Amniotic stem cell (primary cell): ENCODE results near the gene MAFG.

ENCODE experiments used
- DNase-seq: peaks from one replicate; lab custom pipeline; 2025; lab: John Stamatoyannopoulos, UW

Gene MAFG

DNA sequence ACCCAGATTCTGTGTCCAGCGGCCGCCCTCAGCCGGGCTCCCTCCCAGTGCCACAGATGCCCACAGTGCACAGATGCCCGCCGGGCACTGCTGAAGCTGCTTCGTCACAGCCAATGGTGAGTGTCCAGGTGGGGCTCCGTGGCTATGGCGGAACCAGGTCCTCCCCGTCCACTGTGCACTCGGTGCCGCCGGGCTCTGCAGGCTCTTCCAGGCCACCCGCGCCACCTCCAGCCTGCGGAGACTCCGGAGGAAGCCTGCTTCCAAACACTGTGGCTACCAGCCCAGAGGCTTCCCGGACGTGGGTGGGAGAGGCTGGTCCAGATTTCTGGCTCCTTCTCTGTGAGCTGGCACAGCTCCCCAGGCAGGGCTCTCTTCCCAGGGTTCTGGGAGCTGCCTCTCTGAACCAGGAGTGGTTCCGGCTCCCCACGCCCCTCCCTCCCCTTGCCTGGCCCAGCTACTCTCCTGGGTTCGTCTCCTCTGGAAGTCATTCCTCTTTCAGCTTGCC is 12.4 kb upstream of the MAFG start:
- DNase-seq = no peak

DNA sequence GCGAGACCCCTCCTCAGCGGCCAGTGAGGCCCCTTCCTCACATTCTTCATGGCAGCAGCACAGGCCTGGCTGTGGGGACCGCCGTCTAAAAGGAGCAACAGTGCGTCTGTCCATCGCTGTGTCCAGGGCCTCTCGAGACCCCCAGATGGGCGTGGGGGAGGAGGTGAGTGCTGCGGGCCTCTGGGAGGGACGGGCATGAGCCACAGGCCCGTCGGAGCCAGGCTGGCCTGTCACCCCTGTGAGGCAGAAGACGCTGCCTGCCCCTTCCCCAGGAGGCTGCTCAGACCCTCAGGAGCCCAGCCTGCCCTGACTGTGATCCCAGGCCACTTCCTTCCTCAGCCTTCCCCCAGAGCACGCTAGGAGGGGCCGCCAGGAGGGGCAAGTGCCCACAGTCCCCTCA is 11.7 kb upstream of the MAFG start:
- no peak for DNase-seq

- DNase-seq = no peak
Measured at GRCh38 chr17:81935709-81936084, 8.2 kb upstream of the MAFG start.

- no peak for DNase-seq
Measured at GRCh38 chr17:81934850-81935708, 7.5 kb upstream of the MAFG start.

GRCh38 chr17:81934098-81934757 is 6.7 kb upstream of the MAFG start:
- no peak for DNase-seq

- DNase-seq = no peak
Measured at GRCh38 chr17:81933178-81933699, 5.7 kb upstream of the MAFG start.

DNA sequence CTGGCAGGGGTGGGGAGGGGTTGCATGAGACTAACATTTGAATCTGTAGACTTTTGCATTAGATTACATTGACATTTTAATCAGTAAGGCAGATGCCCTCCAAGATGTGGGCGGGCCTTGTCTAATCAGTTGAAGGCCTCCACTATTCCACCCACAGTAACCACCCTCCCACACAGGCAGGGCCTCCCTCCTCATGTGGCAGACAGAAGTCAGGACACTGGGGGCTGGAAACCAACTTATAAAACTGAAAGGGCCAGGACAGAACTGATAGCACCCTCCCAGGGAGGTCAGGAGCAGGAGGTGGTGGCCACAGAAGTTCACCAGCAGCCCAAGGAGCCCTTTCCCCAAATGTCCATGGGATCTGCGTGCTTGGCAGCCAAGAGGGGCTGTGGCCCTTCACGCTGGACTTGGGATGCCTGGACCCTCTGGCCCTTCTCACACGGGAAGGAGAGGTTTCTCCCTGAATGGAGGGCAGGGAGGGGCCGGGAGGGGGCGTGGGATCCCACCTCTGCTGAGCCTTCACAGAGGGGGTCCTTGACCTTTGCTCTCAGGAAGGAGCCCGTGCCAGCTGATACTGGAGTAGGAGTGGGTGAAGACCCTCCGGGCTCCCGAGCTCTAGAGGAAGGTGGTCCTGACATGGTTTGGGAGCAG is 4.9 kb upstream of the MAFG start:
- DNase-seq = no peak

DNA sequence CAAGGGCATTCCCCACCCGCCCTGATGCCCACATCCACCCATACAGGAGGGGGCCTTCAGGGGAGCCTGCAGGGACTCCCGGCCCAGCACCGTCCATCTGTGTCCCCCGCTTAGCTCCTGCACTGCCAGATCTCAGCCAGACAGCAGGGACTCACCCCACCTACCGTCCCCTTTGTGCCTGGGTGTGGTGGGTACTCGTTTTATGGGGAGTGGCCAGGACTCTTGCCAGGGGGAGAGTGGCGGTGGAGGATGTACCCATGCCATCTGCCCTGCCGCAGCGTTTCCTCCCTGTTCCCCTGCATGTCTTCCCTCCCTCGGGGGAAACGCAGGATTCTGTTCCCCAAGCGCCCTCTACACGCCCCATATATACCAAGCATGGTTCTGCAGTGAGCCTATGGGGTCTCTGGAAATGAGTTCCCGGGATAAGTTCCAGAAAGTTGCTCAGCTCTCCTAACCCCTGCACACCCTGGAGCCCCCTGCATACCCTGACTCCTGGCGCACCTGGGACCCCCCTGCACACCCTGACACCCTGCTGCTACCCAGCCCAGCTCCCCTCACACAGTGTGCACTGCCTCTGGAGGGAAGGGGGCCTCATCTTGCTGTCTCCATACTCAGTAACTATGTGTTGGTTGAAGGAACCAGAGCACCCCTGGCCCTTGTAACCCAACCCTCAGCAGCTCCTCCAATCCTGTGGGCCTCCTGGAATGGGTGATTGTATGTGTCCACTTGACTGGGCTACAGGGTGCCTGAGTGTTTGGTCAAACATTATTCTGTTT is 4.2 kb upstream of the MAFG start:
- no peak for DNase-seq

- no peak for DNase-seq
Measured at GRCh38 chr17:81931189-81931556, 3.6 kb upstream of the MAFG start.

GRCh38 chr17:81930142-81931125 is 2.9 kb upstream of the MAFG start:
- no peak for DNase-seq

DNA sequence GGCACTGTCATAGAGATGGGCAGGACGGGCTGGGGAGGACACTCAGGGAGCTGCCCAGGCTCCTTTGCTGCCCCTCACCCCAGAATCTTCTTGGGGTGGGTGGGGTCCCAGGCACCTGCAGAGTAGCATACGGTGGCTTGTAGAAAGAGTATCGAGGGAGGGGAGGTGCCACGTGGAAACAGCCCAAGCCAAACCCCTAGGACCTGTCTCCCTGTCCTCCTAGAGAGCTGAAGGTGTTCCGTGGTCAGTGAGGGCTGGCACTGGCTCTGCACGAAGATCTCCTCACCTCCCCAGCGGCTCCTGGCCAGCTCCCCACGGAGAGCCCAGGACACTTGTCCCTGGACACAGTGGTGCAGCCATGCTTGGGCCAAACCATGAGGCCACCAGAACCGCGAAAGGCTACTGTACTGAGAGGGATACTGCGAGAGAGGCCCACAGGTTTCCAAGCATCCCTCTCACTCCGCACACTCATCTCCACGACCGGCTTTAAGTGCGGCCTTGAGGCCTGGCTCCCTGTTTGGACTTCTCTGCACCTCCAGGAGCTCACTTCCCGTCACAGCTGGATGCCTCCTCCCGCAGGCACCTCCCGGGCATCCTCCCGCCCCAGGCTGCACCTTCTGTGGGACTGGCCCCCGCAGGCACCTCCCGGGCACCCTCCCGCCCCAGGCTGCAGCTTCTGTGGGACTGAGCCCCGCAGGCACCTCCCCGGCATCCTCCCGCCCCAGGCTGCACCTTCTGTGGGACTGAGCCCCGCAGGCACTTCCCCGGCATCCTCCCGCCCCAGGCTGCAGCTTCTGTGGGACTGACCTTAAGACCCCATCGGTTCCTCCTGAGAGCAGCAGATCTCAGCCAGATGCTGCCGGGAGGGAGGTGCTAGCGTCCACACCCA is 2.0 kb upstream of the MAFG start:
- DNase-seq = no peak

DNA sequence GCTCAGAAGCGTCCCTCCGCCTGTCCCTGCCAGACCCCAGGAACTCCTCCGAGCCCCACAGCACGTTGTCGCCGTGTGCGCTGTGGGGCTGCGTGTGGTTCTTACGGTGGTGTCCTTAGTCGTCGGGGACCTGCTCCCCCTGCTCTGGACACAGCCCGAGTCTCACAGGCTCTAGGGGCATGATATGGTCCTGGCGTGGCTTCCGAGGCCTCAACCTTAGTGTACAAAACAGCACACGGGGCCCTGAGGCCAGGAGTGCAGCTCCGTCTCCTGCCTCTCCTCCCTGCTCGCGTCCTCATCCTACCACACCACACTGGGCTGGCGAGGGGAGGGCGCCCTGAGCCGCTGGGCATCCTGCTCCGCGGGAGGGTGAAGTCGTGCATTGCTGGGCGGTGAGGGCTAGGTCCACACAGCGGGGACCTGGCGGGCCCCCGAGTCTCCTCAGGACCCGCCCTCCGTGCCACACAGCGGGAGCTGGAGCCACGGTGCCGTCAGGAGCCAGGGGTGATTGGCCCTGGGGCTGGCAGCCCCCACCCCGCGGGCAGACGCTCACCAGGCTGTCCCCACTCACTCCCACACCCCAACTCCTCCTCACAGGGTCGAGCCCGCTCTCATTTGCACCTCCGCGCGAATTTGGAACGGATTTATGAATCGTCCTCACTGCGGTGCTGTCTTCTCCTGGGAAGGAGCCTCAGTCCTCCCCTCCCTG is 1.2 kb upstream of the MAFG start:
- no peak for DNase-seq

DNA sequence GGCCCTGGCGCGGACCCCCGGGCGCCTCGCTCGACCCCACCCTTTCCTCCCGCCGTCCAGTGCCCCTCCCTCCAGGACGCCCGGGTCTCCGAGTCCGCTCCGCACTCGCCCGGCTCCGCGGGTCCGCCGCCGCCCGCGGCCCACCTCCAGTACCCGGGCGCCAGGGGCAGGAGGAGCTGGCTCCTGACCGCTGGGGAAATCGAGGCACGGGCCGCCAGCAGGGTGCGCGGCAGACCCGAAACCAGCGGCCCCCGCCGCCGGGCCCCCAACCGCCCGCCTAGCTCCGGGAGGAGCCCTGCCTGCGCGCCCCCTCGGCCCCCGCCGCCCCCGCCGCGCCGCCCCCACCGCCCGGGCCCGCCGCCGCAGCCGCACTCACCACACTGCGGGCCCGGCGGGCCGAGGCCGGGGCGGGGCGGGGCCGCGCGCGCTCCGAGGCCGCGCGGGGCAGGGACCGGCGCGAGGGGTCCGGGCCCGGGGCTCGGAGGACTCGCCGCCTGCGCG is 333 bp downstream of the MAFG start:
- DNase-seq = no peak

GRCh38 chr17:81926451-81927151 is 934 bp downstream of the MAFG start:
- peak; percentile 57 for DNase-seq

GRCh38 chr17:81925860-81926450 is 1.6 kb downstream of the MAFG start:
- DNase-seq = no peak

- DNase-seq = no peak
Measured at GRCh38 chr17:81924557-81925532, 2.7 kb downstream of the MAFG start.
